Esophagus muscularis mucosa (tissue), 3 donors: ENCODE measurements around the gene AGPAT1.

Source experiments
- POLR2A ChIP-seq: fragments of 450-650 bp; IDR thresholded peaks from one replicate; pipeline ENCODE4 v1.6.1; 2017; ENCODE audit warnings: antibody characterized with exemption, moderate library complexity, mild to moderate bottlenecking, low read depth
- POLR2AphosphoS5 ChIP-seq, 2 donors: sonication (generic); formaldehyde crosslinking; IDR thresholded peaks; one replicate each; pipeline ENCODE4 v1.6.1; 2017; ENCODE audit warnings: antibody characterized with exemption in 2 of 2
- TF ChIP-seq, protein P1 (sequence below), 3 experiments: fragments of 200-600 bp in 2 of 3; fragments of 450-650 bp in 1 of 3; sonication (generic) in 2 of 3; IDR thresholded peaks; one replicate each; pipeline ENCODE4 v1.5.1; 2017 to 2019; ENCODE audit warnings: antibody characterized with exemption in 3 of 3, mild to moderate bottlenecking in 2 of 3, moderate library complexity in 1 of 3

DNA sequence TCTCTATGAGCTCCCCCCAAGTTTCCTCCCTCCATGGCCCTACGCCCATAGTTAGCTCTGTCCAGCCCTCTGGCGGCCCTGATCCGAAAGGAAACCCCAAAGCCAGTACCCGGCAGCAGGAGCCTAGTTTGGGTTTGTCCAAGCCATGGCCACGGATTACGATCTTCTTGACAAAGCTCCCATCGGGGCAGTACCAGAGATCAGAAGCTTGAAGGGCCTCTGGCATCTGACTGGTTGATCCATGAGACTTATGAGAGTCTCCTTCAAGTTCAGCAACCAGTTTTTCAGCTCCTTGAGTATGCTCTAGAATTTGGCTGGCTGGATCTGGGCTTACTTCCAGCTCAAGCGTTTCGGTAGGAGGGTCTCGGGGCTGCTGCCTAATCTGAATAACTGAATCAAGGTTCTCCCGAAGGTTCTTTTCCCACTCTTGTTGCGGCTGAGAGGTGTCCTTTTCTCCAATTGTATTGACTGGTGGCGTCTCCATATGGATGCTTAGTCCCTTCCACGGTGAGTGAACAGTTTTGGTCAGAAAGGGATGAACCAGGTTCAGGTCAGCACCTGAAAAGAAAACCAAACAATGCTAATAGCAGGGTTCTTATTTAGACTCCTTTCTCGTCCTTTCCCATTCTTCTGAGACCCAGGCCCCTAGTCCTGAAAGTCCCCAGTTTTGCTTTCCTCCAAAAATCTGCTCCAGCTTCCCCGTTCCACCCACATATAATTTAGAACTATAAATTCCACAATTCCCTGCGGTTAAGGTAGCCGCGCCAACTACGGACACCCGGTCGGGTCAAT is 46.4 kb downstream of the AGPAT1 start:
- TF ChIP-seq POLR2AphosphoS5 (IDR thresholded peaks at IDR 0.05) (no peak), POLR2A (no peak)
- TF ChIP-seq, protein P1, sequence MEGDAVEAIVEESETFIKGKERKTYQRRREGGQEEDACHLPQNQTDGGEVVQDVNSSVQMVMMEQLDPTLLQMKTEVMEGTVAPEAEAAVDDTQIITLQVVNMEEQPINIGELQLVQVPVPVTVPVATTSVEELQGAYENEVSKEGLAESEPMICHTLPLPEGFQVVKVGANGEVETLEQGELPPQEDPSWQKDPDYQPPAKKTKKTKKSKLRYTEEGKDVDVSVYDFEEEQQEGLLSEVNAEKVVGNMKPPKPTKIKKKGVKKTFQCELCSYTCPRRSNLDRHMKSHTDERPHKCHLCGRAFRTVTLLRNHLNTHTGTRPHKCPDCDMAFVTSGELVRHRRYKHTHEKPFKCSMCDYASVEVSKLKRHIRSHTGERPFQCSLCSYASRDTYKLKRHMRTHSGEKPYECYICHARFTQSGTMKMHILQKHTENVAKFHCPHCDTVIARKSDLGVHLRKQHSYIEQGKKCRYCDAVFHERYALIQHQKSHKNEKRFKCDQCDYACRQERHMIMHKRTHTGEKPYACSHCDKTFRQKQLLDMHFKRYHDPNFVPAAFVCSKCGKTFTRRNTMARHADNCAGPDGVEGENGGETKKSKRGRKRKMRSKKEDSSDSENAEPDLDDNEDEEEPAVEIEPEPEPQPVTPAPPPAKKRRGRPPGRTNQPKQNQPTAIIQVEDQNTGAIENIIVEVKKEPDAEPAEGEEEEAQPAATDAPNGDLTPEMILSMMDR (IDR thresholded peaks at IDR 0.05), result no peak
